ENCODE results near the gene PDZD2. TPM values are rescaled to one million over a fixed set of nuclear protein-coding genes. Genes with fewer than 3 reads are reported as not detected.
"Not testable (repeated sequence)": the region's sequence is repeated elsewhere in the genome, so short reads cannot be mapped to it uniquely, and the experiment has no call there.

The PDZD2 gene
- total RNA-seq, 8 experiments from 2014 or later = 1.6 to 6.9 (median 3.2) TPM

GRCh38 chr5:31731710-31732301, 92.9 kb downstream of the PDZD2 start:
- Histone ChIP-seq H3K27ac (no peak overlapping the region), H3K4me3 (no peak overlapping the region), H3K4me1 (replicated peaks in 1 of 2) (no peaks in the 10 kb centered on the region)
- 35 to 88% (median 74%) methylated on average over 1 to 3 of the region's 3 CpGs; no CpG with 5 or more reads in 3 of the 10 experiments for WGBS, 10 experiments
- ATAC-seq (replicated peaks in 6 of 8) = no peak
- in situ Hi-C loops (cut with MboI; ENCODE audit: low pct_unique_long_range_greater_than_20kb in 2 of 9, low sequenced_read_pairs in 9 of 9, unreplicated experiment in 9 of 9) = no loop called here

- H3K4me1 ChIP-seq (replicated peaks in 1 of 2); H3K27ac ChIP-seq; ATAC-seq (replicated peaks in 6 of 8); H3K4me3 ChIP-seq; in situ Hi-C loops (cut with MboI; ENCODE audit: low pct_unique_long_range_greater_than_20kb in 2 of 9, low sequenced_read_pairs in 9 of 9, unreplicated experiment in 9 of 9): not testable (repeated sequence)
- WGBS, 10 experiments = 80 to 100% (median 95%) methylated on average over 1 to 8 of the region's 12 CpGs; no CpG with 5 or more reads in 2 of the 10 experiments
These were observed 93.9 kb downstream of the PDZD2 start for GRCh38 chr5:31732821-31733220.

DNA sequence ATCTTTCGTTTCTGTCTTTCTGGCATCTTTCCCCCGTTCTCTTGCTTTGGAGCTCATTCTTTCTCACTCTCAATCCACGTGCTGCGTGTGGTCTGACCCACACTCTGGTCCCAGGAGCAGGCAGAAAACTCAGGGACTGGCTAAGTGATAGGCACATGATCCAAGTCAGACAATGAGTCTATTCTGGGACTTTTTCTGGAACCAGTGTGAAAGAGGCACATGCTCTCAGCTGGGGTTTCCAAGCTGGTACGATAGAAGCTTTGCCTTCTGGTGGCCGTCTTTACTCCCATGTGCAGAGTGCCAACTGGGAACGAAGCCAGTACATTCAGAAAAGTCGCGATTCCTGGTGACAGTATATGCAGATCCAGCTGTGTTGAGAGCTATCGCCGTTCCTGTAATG, 94.4 kb downstream of the PDZD2 start:
- in situ Hi-C loops (cut with MboI; ENCODE audit: low pct_unique_long_range_greater_than_20kb in 2 of 9, low sequenced_read_pairs in 9 of 9, unreplicated experiment in 9 of 9) = no loop called here
- ATAC-seq (replicated peaks in 6 of 8) = no peak
- H3K4me3 ChIP-seq = no peak overlapping the region
- no peaks in the 10 kb centered on the region for H3K4me1 ChIP-seq (replicated peaks in 1 of 2)
- 6 to 94% (median 69%) methylated on average over 1 to 7 of the region's 11 CpGs; no CpG with 5 or more reads in 2 of the 10 experiments for WGBS, 10 experiments
- H3K27ac ChIP-seq = no peak overlapping the region

- 47 to 100% (median 81%) methylated on average over 3 to 6 of the region's 6 CpGs; no CpG with 5 or more reads in 3 of the 10 experiments for WGBS, 10 experiments
- no peak for ATAC-seq (replicated peaks in 6 of 8)
- Histone ChIP-seq H3K27ac (no peak overlapping the region), H3K4me1 (replicated peaks in 1 of 2) (no peaks in the 10 kb centered on the region), H3K4me3 (no peak overlapping the region)
- in situ Hi-C loops (cut with MboI; ENCODE audit: low pct_unique_long_range_greater_than_20kb in 2 of 9, low sequenced_read_pairs in 9 of 9, unreplicated experiment in 9 of 9) = no loop called here
These were observed 97.2 kb downstream of the PDZD2 start for GRCh38 chr5:31736127-31736526.

DNA sequence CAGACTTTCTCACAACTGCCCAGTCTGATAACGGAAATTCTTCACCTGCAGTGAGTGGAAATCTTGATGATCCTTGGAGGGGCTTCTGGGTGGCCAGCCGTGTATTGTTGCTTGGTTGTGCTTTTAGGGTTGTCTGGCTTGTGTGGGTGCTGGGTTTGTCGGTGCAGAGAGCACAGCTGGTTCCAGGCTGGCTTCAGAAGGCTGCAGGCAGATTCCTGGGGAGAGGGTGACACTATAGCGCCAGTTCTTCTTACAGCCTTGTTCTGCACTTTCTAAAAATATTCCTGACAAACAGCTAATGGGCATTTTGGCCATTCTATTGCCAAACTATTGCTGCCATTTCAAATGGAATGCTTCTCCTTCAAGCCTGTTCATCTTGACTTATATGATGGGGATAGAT, 99.3 kb downstream of the PDZD2 start:
- H3K4me1 ChIP-seq (replicated peaks in 1 of 2) = no peaks in the 10 kb centered on the region
- in situ Hi-C loops (cut with MboI; ENCODE audit: low pct_unique_long_range_greater_than_20kb in 2 of 9, low sequenced_read_pairs in 9 of 9, unreplicated experiment in 9 of 9) = no loop called here
- no peak overlapping the region for H3K4me3 ChIP-seq
- ATAC-seq (replicated peaks in 6 of 8) = no peak
- H3K27ac ChIP-seq = no peak overlapping the region
- WGBS, 10 experiments = 0 to 100% (median 80%) methylated on average over 1 to 3 of the region's 4 CpGs; no CpG with 5 or more reads in 3 of the 10 experiments

DNA sequence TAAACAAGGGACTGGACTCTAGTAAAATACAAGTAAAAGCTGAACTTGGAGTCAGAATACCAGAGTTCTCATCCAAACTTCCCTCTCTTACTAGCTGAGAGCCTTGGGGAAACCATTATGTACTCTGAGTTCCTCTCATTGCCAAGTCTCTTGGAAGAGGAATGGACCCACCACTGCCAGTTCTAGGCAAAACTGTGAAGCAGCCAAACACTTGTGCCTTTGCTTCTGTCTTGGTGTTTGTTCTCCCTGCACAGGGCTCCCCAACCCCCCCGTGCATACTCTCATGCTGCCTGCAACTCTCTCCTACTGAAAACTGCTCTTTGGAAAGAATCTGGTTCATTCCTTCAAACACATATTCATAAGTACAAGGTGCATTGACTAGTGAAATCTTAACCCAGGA, 102.6 kb downstream of the PDZD2 start:
- no peak for ATAC-seq (replicated peaks in 6 of 8)
- 0 to 71% (median 40%) methylated on average over 1 of the region's 1 CpG; no CpG with 5 or more reads in 5 of the 10 experiments for WGBS, 10 experiments
- no peak overlapping the region for H3K4me3 ChIP-seq
- in situ Hi-C loops (cut with MboI; ENCODE audit: low pct_unique_long_range_greater_than_20kb in 2 of 9, low sequenced_read_pairs in 9 of 9, unreplicated experiment in 9 of 9) = no loop called here
- no peaks in the 10 kb centered on the region for H3K4me1 ChIP-seq (replicated peaks in 1 of 2)
- no peak overlapping the region for H3K27ac ChIP-seq

DNA sequence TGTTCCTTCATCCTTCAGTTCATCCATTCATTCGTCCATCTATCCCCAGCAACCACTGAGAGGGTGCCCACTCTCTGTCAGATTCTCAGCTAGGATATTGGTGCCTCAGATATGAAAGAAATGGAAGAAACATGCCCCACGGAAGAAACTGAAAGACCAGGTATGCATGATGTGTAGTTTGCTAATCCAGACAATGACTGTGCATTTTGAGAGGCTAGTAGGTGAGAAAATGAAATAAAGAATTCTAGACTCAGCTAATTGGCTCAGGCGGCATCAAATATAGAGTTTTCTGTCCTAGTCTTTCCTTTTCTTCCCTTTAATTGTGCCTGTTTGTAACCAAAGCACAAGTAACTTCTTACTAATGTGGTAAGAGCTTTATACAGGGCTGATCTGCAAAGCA, 104.7 kb downstream of the PDZD2 start:
- H3K4me3 ChIP-seq = no peak overlapping the region
- 0 to 87% (median 40%) methylated on average over 1 to 3 of the region's 3 CpGs; no CpG with 5 or more reads in 3 of the 10 experiments for WGBS, 10 experiments
- no peak for ATAC-seq (replicated peaks in 6 of 8)
- H3K27ac ChIP-seq = no peak overlapping the region
- in situ Hi-C loops (cut with MboI; ENCODE audit: low pct_unique_long_range_greater_than_20kb in 2 of 9, low sequenced_read_pairs in 9 of 9, unreplicated experiment in 9 of 9) = no loop called here
- no peaks in the 10 kb centered on the region for H3K4me1 ChIP-seq (replicated peaks in 1 of 2)

DNA sequence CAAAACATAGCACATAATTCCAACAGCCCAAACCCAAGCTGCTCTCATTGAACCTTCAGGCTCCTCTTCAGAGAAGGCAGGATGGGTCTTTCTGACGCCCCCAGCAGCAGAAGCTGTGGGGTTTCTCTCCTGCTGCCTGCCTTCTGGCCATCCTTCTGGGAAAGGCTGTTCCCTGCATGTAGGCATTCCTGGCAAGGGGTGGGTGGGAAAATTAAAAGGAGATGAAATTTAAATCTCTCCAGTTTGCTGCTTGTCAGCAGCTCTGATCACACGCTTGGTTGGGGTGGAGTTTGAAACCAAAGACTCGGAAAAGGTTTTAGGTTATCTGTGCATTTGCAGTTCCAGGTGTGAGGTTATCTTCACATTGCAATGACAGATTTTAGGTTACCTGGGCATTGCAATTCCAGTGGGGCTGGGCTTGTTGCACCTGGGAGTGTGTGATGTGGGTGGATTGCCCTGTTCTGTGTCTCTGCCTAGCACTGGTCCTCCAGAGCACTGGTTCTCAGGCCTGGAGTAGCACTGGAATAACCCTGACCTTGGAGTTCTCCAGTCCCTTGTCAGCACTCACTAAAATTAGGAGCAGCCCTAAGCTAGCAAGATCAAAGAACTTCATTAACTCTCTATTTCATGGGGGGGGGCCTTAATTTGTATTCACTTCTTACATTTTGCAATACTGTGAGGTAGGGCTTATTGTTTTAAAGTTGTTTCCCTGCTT, 109.7 kb downstream of the PDZD2 start:
- Histone ChIP-seq H3K27ac (no peak overlapping the region), H3K4me3 (no peak overlapping the region), H3K4me1 (replicated peaks in 1 of 2) (no peaks in the 10 kb centered on the region)
- ATAC-seq (replicated peaks in 6 of 8) = peak in 1 of 8 experiments; percentile 40
- in situ Hi-C loops (cut with MboI; ENCODE audit: low pct_unique_long_range_greater_than_20kb in 2 of 9, low sequenced_read_pairs in 9 of 9, unreplicated experiment in 9 of 9) = no loop called here
- 47 to 93% (median 81%) methylated on average over 1 to 3 of the region's 3 CpGs; no CpG with 5 or more reads in 5 of the 10 experiments for WGBS, 10 experiments

- in situ Hi-C loops (cut with MboI; ENCODE audit: low pct_unique_long_range_greater_than_20kb in 2 of 9, low sequenced_read_pairs in 9 of 9, unreplicated experiment in 9 of 9) = no loop called here
- H3K4me3 ChIP-seq = no peak overlapping the region
These were observed 111.3 kb downstream of the PDZD2 start for GRCh38 chr5:31750215-31750614.

DNA sequence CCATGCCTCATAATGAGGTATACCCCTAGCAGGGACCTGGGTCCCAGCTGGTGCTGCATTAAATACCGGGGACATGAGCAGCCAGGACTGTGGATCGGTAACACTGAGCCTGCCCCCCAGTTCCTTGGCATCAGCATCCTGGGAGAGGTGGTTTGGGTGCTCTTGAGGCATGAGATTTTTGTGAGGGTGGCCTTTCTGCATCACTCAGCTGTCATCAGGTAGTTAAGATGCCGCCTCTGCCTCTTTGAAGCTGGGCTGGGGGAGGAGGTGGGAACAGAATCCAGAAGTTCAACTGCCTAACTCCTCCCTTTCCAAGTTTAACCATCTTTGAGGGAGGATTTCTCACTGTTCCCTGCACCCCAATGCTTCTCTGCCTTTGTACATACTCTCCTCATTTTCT, 112.7 kb downstream of the PDZD2 start:
- H3K4me1 ChIP-seq (replicated peaks in 1 of 2) = no peaks in the 10 kb centered on the region
- no peak overlapping the region for H3K27ac ChIP-seq
- no peak overlapping the region for H3K4me3 ChIP-seq
- ATAC-seq (replicated peaks in 6 of 8) = no peak
- in situ Hi-C loops (cut with MboI; ENCODE audit: low pct_unique_long_range_greater_than_20kb in 2 of 9, low sequenced_read_pairs in 9 of 9, unreplicated experiment in 9 of 9) = no loop called here
- 0 to 83% (median 53%) methylated on average over 1 to 3 of the region's 3 CpGs; no CpG with 5 or more reads in 1 of the 10 experiments for WGBS, 10 experiments

More at GRCh38 chr5:31750215-31750614, 111.3 kb downstream of the PDZD2 start:
- ATAC-seq (replicated peaks in 6 of 8) = no peak
- no peak overlapping the region for H3K27ac ChIP-seq
- WGBS, 10 experiments = 29 to 94% (median 64%) methylated on average over 1 to 8 of the region's 12 CpGs; no CpG with 5 or more reads in 3 of the 10 experiments
- no peaks in the 10 kb centered on the region for H3K4me1 ChIP-seq (replicated peaks in 1 of 2)

DNA sequence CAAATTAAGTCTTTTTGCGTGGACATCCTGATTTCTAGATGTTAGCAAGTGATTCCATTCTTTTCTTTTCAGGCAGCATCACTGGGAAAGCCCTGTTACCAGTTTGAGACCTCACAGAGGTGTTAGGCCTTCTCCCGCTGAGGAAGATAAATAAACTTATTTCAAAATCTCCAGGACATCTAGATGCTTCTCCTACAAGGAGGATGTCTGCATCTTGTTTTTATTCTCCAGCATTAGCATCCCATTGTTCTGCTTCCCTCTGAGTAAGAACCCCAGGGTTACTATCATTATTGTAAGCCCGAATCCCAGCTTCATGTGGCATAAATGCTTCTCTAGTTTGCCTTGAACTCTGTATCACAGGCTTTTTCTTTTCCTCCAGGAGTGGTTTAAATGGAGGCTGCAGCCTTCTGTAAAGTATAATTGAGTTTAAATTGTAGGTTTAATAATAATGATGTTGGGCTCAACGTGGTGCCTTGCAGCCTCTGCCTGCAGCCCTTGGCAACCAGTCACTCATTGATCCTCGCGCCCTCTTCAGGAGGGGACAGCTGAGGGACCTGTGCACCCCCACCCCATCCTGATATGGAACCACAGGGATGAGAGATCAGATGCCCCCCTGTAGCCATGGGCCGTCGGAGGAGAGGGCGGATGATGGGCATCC, 114.9 kb downstream of the PDZD2 start:
- 0 to 75% (median 41%) methylated on average over 1 to 9 of the region's 9 CpGs; no CpG with 5 or more reads in 1 of the 10 experiments for WGBS, 10 experiments
- in situ Hi-C loops (cut with MboI; ENCODE audit: low pct_unique_long_range_greater_than_20kb in 2 of 9, low sequenced_read_pairs in 9 of 9, unreplicated experiment in 9 of 9) = no loop called here
- no peaks in the 10 kb centered on the region for H3K4me1 ChIP-seq (replicated peaks in 1 of 2)
- ATAC-seq (replicated peaks in 6 of 8) = no peak
- no peak overlapping the region for H3K27ac ChIP-seq
- no peak overlapping the region for H3K4me3 ChIP-seq

GRCh38 chr5:31754358-31754704, 115.4 kb downstream of the PDZD2 start:
- Histone ChIP-seq H3K27ac (no peak overlapping the region), H3K4me1 (replicated peaks in 1 of 2) (no peaks in the 10 kb centered on the region), H3K4me3 (no peak overlapping the region)
- WGBS, 10 experiments = 21 to 100% (median 53%) methylated on average over 2 to 4 of the region's 4 CpGs; no CpG with 5 or more reads in 3 of the 10 experiments
- in situ Hi-C loops (cut with MboI; ENCODE audit: low pct_unique_long_range_greater_than_20kb in 2 of 9, low sequenced_read_pairs in 9 of 9, unreplicated experiment in 9 of 9) = no loop called here
- no peak for ATAC-seq (replicated peaks in 6 of 8)

All from motor neuron (in vitro differentiated cells).